Naive thymus-derived CD8-positive, alpha-beta T cell (primary cell): ENCODE data around the gene TTC38. TPM values are rescaled to one million over a fixed set of nuclear protein-coding genes. Genes with fewer than 3 reads are reported as not detected.

Experiments used
- ATAC-seq, 2 donors: fragments of 150-1000 bp; cut with Tn5 transposase in 1 of 2; sonication (Bioruptor Pico), chemical (Tn5 transposase) in 1 of 2; 1 replicate in 1 of 2; 2 replicates in 1 of 2; pipeline ENCODE4 v1.10.0; 2021; ENCODE audit warnings: mild to moderate bottlenecking in 2 of 2, moderate library complexity in 2 of 2
- POLR2A ChIA-PET: fragments of 350-600 bp; sonication (Branson Sonifier 250); formaldehyde crosslinking; loops from one replicate; lab custom pipeline; 2021; ENCODE audit warnings: antibody characterized with exemption; lab: Charles Lee
- DNase-seq, 10 donors: peaks; one replicate each; pipeline versions ENCODE4 v3.0.0 to v3.0.0-alpha.2; 2020 to 2022
- H3K27ac Mint-ChIP-seq, 10 donors: one replicate each; pipeline ENCODE4 v1.8.0; 2020 to 2022; ENCODE audit warnings: mild to moderate bottlenecking in 10 of 10, mixed read lengths in 10 of 10, moderate library complexity in 4 of 10, inconsistent platforms in 1 of 10
- H3K27me3 Mint-ChIP-seq, 5 donors: one replicate each; pipeline ENCODE4 v1.8.0; 2021 to 2022; ENCODE audit warnings: mixed read lengths in 5 of 5
- H3K36me3 Mint-ChIP-seq, 3 donors: one replicate each; pipeline ENCODE4 v1.8.0; 2020 to 2022; ENCODE audit warnings: mixed read lengths in 3 of 3, mild to moderate bottlenecking in 2 of 3, inconsistent platforms in 1 of 3
- H3K4me1 Mint-ChIP-seq, 4 donors: one replicate each; pipeline ENCODE4 v1.8.0; 2021 to 2022; ENCODE audit warnings: mixed read lengths in 4 of 4
- H3K4me3 Mint-ChIP-seq, 10 donors: one replicate each; pipeline ENCODE4 v1.8.0; 2020 to 2022; ENCODE audit warnings: mild to moderate bottlenecking in 10 of 10, mixed read lengths in 10 of 10, moderate library complexity in 6 of 10, inconsistent platforms in 1 of 10
- H3K9me3 Mint-ChIP-seq, 9 donors: one replicate each; pipeline ENCODE4 v1.8.0; 2020 to 2022; ENCODE audit warnings: mixed read lengths in 9 of 9, mild to moderate bottlenecking in 3 of 9, inconsistent platforms in 1 of 9, moderate library complexity in 1 of 9
- polyA plus RNA-seq, 3 donors: library from polyadenylated mRNA; unstranded; fragments of 300-500 nt; fragmentation: Illumina TruSeq; gene quantifications; one replicate each; pipeline ENCODE4 v1.2.3, GENCODE V29; 2021
- total RNA-seq, 8 experiments: library from RNA in 2 of 8; stranded (reverse) in 2 of 8; gene quantifications; one replicate each; pipeline ENCODE4 v1.2.3 and lab custom pipeline; 2021 to 2026

Gene TTC38
- total and polyA plus RNA-seq, 5 experiments from 2014 or later: 2.6 to 33.5 (median 6.7) TPM

DNA sequence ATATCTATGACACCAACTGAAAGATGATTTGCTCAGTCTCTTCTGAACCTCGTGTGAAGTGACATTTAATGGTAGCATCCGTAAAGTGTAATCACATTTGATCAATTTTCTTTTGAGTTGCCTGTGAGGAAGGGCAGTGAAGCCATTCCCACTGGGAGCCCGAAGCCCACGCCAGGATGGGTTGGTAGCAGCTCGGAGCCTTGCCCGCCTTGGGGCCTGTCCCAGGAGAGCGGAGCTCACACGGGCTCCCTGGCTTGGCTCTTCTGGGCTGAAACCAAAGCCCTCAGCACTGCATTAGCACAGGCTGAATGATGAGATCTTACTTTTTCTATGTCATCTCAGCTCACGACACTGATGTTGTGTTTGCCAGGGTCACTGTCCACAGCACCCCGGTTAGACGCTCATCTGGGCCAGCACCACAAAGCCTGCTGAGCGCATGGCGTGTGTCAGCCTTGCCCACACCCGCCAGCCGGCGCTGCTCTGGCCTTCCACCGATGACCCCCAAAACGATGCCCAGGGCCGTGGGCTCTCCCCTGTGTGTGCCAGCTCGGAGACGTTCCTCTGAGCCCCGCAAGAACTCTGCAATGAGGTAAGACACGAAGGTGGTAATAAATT is 58.4 kb downstream of the TTC38 start:
- H3K4me3 Mint-ChIP-seq: no peak overlapping the region
- H3K27ac Mint-ChIP-seq: peak overlapping the region in 1 of 10 donors; percentile 32
- no peak for ATAC-seq
- H3K27me3 Mint-ChIP-seq: no peaks in the 10 kb centered on the region
- POLR2A ChIA-PET: no interaction called here
- H3K36me3 Mint-ChIP-seq: no peaks in the 10 kb centered on the region
- H3K9me3 Mint-ChIP-seq: no peaks in the 10 kb centered on the region
- no peaks in the 10 kb centered on the region for H3K4me1 Mint-ChIP-seq
- DNase-seq: no peak

DNA sequence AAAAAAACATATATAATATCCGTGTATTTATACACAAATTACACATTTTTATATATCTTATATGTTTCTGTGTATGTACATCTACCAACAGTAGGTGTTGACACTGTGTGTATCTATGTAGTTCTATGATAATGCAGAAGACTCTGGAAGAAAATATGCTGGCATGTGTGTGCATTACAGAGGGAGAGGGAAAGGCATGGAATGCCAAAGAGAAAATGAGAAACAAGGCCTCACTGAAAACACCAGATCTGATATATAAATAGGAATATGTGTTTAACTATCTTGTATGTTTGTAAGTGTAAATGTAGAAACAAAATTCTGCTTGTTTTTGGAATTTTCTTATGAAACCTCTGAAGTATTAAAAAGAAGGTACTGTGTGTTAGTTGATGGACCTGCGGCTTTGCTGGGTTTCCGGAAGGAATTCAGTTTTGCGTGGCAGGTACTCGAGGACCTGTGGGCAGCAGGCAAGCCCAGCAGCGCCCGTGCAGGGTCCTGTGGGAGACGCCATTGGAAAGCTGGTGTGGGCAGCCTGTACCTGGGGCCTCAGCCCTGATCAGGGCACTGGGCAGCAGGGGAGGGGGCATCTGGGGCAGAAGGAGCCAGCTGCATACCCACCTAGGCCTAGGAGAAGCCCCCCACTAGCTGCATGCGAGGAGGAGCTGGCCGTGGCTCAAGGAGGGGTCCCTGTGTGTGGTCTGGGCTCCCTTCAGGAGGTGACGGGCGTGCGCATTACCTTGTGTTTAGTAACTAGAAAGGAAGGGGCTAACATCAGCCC is 60.1 kb downstream of the TTC38 start:
- no peak overlapping the region for H3K27ac Mint-ChIP-seq
- no peaks in the 10 kb centered on the region for H3K36me3 Mint-ChIP-seq
- no peak for ATAC-seq
- no peaks in the 10 kb centered on the region for H3K4me1 Mint-ChIP-seq
- no peak for DNase-seq
- no peak overlapping the region for H3K4me3 Mint-ChIP-seq
- no peaks in the 10 kb centered on the region for H3K27me3 Mint-ChIP-seq
- POLR2A ChIA-PET: no interaction called here
- H3K9me3 Mint-ChIP-seq: no peaks in the 10 kb centered on the region

DNA sequence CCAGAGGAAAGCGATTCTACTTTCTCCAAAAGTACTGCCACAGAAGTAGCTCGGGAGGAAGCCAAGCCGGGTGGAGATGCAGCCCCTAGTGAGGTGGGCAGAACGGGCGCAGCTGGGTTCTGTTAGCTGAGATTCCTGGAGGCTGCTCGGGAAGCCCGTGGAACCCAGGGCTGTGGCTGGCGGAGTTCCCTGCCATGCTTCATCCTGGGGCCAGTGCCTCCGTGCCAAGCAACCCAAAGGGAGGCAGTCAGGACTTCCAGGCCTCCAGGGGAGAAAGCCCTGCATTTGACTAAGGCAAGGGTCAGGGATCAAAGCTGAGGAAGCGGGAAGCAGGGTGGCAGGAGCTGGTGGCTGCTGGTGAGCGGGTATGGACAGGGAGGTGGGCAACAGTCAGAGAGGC is 61.0 kb downstream of the TTC38 start:
- Mint-ChIP-seq H3K4me1 (no peaks in the 10 kb centered on the region), H3K4me3 (no peak overlapping the region), H3K27ac (no peak overlapping the region), H3K36me3 (no peaks in the 10 kb centered on the region), H3K27me3 (no peaks in the 10 kb centered on the region), H3K9me3 (no peaks in the 10 kb centered on the region)
- POLR2A ChIA-PET: no interaction called here
- ATAC-seq (no peak), DNase-seq (no peak)

DNA sequence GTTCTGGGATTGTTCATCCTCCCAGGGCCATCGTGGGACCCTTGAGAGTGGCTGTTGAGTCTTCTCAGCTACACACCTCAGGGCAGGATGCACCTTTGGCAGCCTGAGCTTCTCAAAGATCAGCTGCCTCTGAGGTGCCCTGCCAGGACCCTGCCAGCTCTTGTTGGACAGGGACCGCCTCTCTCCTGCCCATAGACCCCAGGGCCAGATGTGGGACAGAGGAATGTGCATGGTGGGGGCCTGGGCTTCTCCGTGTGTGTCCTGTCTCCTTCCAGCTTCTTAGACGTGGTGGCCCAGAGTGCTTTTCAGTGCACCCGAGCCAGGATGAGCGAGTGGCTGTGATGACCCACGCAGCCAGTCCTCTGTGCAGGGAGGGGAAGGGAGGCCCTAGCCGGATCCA is 61.8 kb downstream of the TTC38 start:
- Mint-ChIP-seq H3K4me1 (peaks cover 0 to 5% (median 4%) of the 10 kb centered on the region in 4 donors), H3K9me3 (no peaks in the 10 kb centered on the region), H3K4me3 (no peak overlapping the region), H3K27me3 (no peaks in the 10 kb centered on the region), H3K27ac (no peak overlapping the region), H3K36me3 (no peaks in the 10 kb centered on the region)
- ATAC-seq (no peak), DNase-seq (no peak)
- POLR2A ChIA-PET: interaction anchor here (0.5 kb wide), 1 partner anchor 177 kb away, joined by 4 read pairs; no protein-coding TSS in a partner anchor

DNA sequence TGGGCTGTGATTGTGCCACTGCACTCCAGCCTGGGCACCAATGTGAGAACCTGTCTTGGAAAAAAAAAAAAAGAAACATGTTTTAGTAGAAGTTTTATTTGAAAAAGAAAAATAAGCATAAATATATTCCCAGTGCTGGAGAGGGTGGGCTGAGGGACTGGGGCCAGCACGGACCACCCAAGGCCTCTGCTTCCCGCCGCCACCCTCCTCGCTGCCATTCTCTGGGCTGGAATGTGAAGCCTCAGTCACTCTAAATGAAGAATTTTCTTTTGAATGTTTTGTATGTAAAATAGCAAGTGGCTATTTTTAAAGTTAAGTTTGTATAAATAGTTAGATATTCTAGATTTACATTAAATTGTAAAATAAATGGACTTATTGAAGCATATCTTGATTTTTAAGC is 62.6 kb downstream of the TTC38 start:
- no peaks in the 10 kb centered on the region for H3K9me3 Mint-ChIP-seq
- H3K27me3 Mint-ChIP-seq: no peaks in the 10 kb centered on the region
- ATAC-seq (no peak), DNase-seq (no peak)
- H3K36me3 Mint-ChIP-seq: no peaks in the 10 kb centered on the region
- peaks cover 2 to 9% (median 6%) of the 10 kb centered on the region in 4 donors for H3K4me1 Mint-ChIP-seq
- H3K4me3 Mint-ChIP-seq: no peak overlapping the region
- POLR2A ChIA-PET: no interaction called here
- no peak overlapping the region for H3K27ac Mint-ChIP-seq

DNA sequence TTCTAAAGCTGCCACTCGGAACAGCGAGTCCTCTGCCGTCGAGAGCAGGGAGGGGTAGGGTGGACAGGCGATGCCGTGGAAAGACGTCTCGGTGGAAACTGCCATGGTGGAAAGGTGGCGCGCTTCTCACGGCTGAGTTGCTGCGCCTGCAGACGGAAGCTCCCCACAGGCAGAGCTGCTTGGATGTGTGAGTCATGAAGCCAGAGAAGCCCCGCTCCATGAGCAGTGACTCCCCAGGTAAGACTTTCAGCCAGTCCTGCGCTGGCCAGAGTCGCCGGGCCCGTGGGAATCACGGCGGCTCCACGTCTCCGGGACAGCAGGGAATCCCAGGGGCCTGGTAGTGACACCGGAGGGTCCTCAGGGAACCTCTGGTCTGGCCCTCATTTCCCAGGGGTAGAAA is 63.7 kb downstream of the TTC38 start:
- DNase-seq (no peak), ATAC-seq (no peak)
- POLR2A ChIA-PET: no interaction called here
- Mint-ChIP-seq H3K4me1 (peaks cover 7 to 13% (median 10%) of the 10 kb centered on the region in 4 donors), H3K27me3 (no peaks in the 10 kb centered on the region), H3K36me3 (no peaks in the 10 kb centered on the region), H3K4me3 (no peak overlapping the region), H3K27ac (no peak overlapping the region), H3K9me3 (no peaks in the 10 kb centered on the region)

DNA sequence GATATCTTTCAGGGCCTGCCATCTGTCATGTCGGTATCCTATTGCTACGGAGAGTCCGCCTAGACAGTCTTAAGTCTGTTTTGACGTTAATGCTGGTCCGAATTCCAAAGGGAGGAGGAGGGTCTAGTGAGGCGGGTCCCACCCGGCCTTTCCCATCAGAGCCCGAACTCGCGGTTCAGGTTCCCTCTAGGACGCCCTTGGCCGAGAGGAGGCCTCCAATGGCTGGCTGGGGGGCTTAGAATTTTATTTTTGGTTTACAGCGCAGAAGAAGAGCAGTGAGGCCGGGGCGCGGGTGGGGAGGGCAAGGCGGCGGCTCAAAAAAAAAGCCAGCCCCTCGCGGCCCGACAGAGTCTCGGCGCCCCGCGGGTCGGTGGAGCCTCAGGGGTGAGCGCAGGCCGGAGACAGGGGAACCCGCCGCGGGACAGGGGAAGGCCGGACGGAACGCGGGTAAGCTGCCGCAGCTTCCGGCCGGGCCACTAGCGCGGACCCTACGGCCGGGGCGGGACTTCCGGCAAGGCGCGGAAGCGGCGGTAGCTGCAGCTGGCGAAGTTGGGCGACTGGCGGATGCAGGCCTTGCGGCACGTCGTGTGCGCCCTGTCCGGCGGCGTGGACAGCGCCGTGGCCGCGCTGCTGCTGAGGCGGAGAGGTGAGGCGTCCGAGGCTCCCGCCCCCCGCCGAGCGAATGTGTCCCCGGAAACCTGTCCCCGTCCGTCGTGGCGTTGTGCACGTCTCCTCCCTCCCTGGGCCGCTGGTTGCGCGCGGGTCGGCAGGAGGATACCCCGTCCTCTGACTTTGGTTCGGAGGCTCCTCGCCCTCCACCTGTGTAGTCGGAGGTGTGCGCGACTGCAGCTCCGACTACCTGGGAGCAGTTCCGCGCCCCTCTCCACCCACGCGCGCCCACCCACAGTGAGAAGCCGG is 67.7 kb downstream of the TTC38 start, which contains the start of gene TRMU:
TSS of gene TRMU (plus strand) at position 514 of the 918 bp plus-strand sequence. CDS start at position 565, 51 bp downstream.
- POLR2A ChIA-PET: interaction anchor here (1.0 to 2.0 kb wide), 3 partner anchors 39 to 323 kb away, joined by 3 to 9 read pairs (median 4); no protein-coding TSS in a partner anchor
- no peaks in the 10 kb centered on the region for H3K9me3 Mint-ChIP-seq
- H3K4me1 Mint-ChIP-seq: peaks cover 24 to 44% (median 36%) of the 10 kb centered on the region in 4 donors
- H3K36me3 Mint-ChIP-seq: peaks cover 0 to 33% (median 9%) of the 10 kb centered on the region in 3 donors
- peak within 1 kb of the TSS; percentile 92 to 98 (median 94) for H3K27ac Mint-ChIP-seq
- peak within 1 kb of the TSS; percentile 89 to 97 (median 95) for H3K4me3 Mint-ChIP-seq
- DNase-seq: peak; percentile 39 to 72 (median 62)
- no peaks in the 10 kb centered on the region for H3K27me3 Mint-ChIP-seq
- ATAC-seq: peak; percentile 77 to 89

DNA sequence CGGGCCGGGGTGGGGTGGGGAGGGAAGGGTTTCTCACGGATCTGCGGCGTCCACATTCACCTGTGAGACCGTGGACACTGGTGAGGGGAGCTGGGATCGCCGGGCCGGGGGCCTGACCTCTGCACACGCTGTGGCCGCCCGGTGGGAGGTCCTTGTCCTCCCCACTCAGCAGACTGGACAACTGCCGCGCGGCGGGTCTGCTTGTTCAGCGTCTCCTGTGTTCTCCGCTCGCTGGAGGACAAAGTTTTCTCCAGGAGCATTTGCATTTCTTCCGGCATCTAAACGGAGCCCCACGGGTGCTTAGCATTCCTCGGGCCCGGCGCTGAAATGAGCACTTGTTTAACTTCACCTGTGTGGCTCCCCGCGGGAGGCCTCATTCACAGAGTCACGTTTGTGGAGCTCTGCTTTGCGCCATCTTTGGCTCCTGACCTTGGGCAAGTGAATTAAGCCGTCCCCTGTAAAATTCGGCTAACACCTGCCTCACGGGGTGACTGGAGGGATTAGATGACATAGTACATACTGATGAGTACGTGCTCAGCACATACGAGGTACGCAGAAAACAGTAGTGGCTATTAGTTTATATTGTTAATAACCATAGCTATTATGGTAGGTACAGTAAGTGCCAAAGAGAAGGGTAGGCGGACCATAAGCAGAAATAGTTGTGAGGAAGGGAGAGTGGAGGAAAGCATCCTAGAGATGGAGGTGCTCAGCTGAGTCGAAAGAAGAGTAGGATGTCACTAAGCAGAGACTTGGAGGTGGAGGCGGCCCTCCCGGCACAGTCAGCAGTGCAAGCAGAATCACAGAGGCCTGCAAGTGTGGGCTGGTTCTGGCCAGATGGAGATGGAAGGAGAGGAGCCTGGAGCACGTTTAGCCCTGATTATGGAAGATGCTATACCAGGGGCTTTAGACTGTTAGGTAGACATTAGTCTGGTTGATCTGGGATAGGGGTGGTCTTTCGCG is 68.6 kb downstream of the TTC38 start:
- Mint-ChIP-seq H3K36me3 (peaks cover 0 to 39% (median 12%) of the 10 kb centered on the region in 3 donors), H3K9me3 (no peaks in the 10 kb centered on the region), H3K27ac (peak overlapping the region; percentile 88 to 97 (median 93)), H3K27me3 (no peaks in the 10 kb centered on the region), H3K4me3 (peak overlapping the region; percentile 89 to 97 (median 95)), H3K4me1 (peaks cover 24 to 48% (median 39%) of the 10 kb centered on the region in 4 donors)
- ATAC-seq (peak; percentile 10 to 20), DNase-seq (peak in 1 of 10 donors; percentile 3)
- POLR2A ChIA-PET: interaction anchor here (1.0 to 2.0 kb wide), 3 partner anchors 40 to 323 kb away, joined by 3 to 9 read pairs (median 4); no protein-coding TSS in a partner anchor

DNA sequence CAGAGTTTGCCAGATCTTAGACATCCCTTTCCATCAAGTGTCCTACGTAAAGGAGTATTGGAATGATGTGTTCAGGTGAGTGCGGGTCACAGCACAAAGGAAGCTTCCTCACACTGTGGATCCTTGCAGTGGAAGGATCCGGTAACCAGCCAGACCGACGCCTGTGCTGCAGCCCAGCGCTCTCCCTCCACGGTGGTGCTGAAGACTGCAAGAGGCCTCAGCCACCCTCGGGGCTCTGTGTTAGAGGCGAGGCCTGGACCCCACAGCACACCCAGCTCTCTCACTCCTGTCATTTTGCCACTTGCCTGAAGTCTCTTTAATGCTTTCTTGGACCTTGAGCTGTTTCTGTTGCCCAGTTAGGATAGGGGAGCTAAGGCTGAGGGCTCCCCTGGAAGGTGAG is 70.1 kb downstream of the TTC38 start:
- peaks cover 0 to 53% (median 12%) of the 10 kb centered on the region in 3 donors for H3K36me3 Mint-ChIP-seq
- DNase-seq (no peak), ATAC-seq (no peak)
- POLR2A ChIA-PET: no interaction called here
- no peaks in the 10 kb centered on the region for H3K27me3 Mint-ChIP-seq
- peaks cover 24 to 52% (median 39%) of the 10 kb centered on the region in 4 donors for H3K4me1 Mint-ChIP-seq
- H3K9me3 Mint-ChIP-seq: no peaks in the 10 kb centered on the region
- H3K27ac Mint-ChIP-seq: peak overlapping the region in 9 of 10 donors; percentile 9 to 92 (median 32)
- peak overlapping the region in 6 of 10 donors; percentile 5 to 96 (median 46) for H3K4me3 Mint-ChIP-seq

DNA sequence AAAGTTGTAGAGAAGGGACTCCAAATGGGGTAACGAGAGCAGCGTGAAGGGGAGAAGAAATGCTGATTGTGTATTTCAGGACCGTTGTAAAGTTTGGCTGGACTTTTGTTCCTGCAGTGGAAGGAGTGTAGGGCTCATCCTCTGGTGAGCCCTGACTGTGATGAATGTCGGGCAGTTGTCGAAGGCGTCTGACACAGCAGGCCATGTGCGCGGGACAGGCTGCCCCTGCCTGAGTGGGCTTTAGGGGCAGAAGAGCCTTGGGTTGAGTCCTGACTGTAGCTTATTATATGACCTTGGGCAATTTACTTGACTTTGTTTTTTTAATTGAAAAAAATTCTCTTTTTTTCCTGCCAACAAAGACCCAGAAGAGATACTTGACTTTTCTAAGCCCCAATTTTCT is 70.8 kb downstream of the TTC38 start:
- DNase-seq (no peak), ATAC-seq (no peak)
- peaks cover 24 to 52% (median 39%) of the 10 kb centered on the region in 4 donors for H3K4me1 Mint-ChIP-seq
- POLR2A ChIA-PET: interaction anchor here (0.6 kb wide), 1 partner anchor 266 kb away, joined by 3 read pairs; no protein-coding TSS in a partner anchor
- no peaks in the 10 kb centered on the region for H3K27me3 Mint-ChIP-seq
- H3K36me3 Mint-ChIP-seq: peaks cover 0 to 61% (median 12%) of the 10 kb centered on the region in 3 donors
- no peaks in the 10 kb centered on the region for H3K9me3 Mint-ChIP-seq
- peak overlapping the region in 2 of 10 donors; percentile 67 to 74 for H3K27ac Mint-ChIP-seq
- peak overlapping the region in 1 of 10 donors; percentile 16 for H3K4me3 Mint-ChIP-seq

DNA sequence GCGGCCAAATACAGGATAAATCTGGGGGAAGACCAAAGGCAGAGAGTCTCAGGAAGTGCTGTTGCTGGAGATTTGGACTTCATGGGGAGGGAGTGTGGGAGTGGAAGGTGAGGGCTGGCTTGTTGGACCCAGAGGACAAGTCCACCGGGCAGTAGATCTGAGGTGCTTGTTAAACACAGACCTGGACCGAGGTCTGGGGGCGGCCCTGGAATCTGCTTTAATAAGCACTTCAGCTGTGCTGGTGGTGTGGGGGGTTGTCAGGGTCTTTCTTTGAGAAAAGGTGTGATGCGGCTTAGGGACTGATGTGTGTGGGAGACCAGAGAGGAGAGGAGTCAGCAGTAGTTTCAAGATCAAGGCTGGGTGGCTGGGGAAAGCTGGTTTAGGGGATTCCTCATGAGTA is 72.1 kb downstream of the TTC38 start:
- Mint-ChIP-seq H3K27me3 (no peaks in the 10 kb centered on the region), H3K9me3 (no peaks in the 10 kb centered on the region), H3K4me3 (peak overlapping the region in 1 of 10 donors; percentile 38), H3K27ac (peak overlapping the region in 4 of 10 donors; percentile 13 to 40 (median 30)), H3K36me3 (peaks cover 0 to 74% (median 12%) of the 10 kb centered on the region in 3 donors), H3K4me1 (peaks cover 26 to 53% (median 38%) of the 10 kb centered on the region in 4 donors)
- DNase-seq: no peak
- POLR2A ChIA-PET: no interaction called here
- no peak for ATAC-seq
